Activated CD8-positive, alpha-beta memory T cell treated with anti-CD3 and anti-CD28 coated beads for 48 hours (primary cell): ENCODE measurements around the gene ARSK.
A peak's percentile ranks its signal among the peaks of the same experiment; 100 is the strongest.

Experiments
- DNase-seq, 3 experiments: peaks; one replicate each; pipeline ENCODE4 v3.0.0-alpha.2; 2020; ENCODE audit warnings: low read depth in 2 of 3, low spot score in 2 of 3

The ARSK gene, protein sequence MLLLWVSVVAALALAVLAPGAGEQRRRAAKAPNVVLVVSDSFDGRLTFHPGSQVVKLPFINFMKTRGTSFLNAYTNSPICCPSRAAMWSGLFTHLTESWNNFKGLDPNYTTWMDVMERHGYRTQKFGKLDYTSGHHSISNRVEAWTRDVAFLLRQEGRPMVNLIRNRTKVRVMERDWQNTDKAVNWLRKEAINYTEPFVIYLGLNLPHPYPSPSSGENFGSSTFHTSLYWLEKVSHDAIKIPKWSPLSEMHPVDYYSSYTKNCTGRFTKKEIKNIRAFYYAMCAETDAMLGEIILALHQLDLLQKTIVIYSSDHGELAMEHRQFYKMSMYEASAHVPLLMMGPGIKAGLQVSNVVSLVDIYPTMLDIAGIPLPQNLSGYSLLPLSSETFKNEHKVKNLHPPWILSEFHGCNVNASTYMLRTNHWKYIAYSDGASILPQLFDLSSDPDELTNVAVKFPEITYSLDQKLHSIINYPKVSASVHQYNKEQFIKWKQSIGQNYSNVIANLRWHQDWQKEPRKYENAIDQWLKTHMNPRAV

DNA sequence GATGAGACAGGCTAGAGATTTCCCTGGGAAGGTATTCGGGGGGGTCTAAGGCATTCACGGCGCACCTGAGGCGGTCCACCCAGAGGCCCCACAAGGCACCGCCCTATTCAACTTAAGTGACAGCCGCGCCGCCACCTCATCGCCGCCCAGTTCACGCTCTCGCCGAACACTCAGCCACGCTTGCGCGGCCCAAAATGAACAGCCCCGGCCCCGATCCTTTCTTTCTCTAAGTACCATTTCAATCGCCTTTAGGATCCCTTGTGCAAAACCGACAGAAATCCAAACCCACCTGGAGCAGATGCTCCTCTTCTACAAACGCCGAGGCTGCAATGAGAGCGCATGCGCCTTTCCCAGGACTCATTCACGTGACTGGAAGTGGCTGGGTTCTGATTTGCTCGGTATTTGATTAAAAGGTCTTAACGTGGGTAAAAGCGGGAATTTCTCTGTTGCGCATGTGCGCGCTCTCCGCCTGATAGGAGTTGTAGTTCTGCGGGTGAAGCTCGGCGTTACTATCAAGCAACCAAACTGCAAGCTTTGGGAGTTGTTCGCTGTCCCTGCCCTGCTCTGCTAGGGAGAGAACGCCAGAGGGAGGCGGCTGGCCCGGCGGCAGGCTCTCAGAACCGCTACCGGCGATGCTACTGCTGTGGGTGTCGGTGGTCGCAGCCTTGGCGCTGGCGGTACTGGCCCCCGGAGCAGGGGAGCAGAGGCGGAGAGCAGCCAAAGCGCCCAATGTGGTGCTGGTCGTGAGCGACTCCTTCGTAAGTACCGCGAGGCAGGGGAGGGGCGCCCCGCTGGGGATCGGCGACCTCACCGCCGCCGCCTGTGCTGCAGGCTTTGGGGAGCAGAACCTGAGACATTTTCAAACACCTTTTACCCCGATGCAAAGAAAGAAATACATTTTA lies at the start of gene ARSK, which contains the start of gene SKIC3:
ARSK (plus strand) TSS at position 455 of the 902 bp plus-strand sequence; CDS start at position 633, 178 bp downstream.
SKIC3 (minus strand) TSS at position 331 of the 902 bp plus-strand sequence. CDS start 7,827 bp downstream, outside the sequence.
- DNase-seq = peak; percentile 67 to 77 (median 71)

DNA sequence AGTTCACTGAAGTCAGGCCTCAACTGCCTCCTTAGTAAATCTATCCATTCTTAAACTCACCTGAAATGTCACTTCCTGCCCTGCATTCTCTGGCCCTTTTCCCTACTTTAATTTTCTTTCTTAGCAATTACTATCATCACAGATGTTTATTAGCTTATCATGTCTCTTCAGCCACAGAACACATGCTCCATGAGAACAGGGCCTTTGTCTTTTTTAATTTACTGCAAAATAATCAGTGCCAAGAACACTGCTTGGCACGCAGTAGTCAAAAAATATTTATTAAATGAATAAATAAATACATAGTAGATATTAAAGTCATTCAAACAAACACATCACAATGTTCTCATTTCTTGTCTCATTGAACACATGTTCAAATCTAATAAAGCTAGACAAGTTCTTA lies 46.4 kb upstream of the ARSK start:
- no peak for DNase-seq

DNA sequence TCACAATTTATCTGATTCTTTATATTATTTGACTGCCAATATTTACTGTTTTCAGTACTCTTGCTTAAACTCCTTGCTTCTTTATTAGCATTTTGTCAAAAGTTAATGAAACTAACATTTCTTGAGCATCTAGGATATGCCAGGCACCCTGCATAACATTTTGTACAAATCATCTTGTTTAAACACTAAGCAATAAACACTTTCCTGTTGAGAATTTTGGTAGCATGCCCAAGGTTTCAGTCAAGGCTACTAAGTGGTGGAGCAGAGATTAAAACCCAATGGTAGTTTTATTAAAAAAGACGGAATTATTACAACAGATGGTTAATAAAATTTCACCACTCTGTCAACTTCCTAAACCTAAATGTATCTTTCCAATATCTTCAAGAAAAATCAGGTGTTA lies 43.3 kb upstream of the ARSK start:
- no peak for DNase-seq

DNA sequence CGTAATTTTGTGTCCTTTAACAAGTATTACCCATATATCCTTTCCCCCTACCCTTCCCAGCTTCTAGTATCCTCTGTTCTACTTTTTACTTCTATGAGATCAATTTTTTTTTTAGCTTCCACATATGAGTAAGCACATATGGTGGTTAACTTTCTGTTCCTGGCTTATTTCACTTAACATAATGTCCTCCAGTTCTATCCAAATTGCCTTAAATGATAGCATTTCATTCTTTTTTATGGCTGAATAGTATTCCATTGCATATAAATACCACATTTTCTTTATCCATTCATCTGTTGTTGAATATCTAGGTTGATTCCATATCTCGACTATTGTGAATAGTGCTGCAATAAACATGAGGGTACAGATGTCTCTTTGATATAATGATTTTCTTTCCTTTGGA lies 36.5 kb upstream of the ARSK start:
- DNase-seq = no peak

GRCh38 chr5:95519151-95519550 lies 35.8 kb upstream of the ARSK start:
- DNase-seq = no peak

GRCh38 chr5:95519681-95520080 lies 35.2 kb upstream of the ARSK start:
- DNase-seq = no peak

- no peak for DNase-seq
Measured at GRCh38 chr5:95520206-95520605, 34.7 kb upstream of the ARSK start.

DNA sequence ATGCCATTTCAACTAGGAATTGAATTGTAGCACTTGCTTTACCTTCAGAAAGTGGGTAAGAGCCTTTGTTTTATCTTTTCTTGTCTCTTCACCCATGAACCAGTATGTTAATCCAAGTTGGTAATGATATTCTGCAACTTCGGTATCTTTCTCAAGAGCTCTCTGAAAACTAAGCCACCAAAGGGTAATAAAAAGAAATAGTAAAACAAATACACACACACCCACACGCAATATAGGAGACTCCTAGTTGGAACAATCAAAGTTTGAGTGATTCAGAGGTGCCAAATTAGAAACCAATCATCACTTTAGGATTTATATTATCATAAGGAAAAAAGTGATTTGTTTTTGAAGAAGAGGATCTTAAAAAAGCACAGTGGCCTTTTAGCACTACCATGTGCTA lies 30.5 kb upstream of the ARSK start:
- DNase-seq = no peak

DNA sequence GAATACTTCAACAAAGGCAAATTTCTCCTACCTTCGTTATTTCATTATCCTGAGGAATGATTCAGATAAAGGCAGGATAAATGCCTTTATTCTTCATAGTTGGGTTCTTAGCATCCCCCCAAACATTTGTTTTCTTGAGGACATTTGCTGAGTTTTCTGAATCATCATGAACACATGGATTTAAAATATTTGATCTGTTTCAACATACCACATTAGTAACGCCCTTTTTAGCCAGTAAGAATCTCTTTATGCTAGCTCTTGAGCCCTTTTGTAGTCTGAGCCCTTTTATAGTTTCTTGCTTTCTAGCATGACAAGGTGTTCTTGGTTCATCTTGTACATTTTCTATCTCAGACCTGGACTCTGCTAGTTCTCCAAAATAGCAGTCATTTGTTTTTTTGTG lies 28.0 kb upstream of the ARSK start:
- no peak for DNase-seq

- DNase-seq = no peak
Measured at GRCh38 chr5:95528565-95528964, 26.3 kb upstream of the ARSK start.

DNA sequence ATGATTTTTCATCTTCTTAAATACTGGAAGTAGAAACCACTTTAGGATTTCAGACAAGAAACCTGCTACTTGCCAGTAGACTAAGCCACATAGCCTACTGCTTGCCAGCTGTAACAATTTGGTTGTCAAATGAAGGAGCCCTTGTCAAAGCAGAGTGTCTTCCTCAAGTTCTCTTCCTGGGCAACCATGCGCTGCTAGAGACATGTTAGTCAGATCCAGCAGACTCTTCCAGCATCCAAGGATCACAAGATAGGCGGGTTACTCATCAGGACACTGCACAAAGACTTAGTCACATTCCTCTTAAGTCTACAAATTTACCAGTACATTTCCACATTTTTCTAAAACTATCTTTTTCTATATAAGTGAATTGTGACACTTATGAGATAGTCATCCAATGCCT lies 24.5 kb upstream of the ARSK start:
- DNase-seq = no peak

- DNase-seq = no peak
Measured at GRCh38 chr5:95531491-95531890, 23.4 kb upstream of the ARSK start.

- DNase-seq = no peak
Measured at GRCh38 chr5:95532415-95532814, 22.5 kb upstream of the ARSK start.

DNA sequence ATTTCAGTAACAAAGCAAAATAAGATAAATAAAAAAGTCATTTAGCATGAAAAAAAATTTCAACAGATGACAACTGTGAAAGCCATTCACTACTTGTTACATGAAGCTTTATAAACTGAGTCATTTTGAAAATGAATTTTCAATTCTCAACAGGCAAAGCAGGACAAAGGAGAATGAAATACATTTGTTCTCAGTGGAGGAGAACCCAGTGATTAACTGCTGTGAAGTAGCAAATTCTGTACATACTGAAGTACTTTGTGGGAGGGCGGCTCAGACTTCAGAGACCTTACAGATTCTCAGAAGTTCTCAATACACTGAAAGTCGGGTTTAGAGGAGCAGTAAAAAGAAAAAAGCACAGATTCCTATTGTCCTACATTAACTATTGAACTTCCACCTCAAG lies 21.8 kb upstream of the ARSK start:
- no peak for DNase-seq

- DNase-seq = no peak
Measured at GRCh38 chr5:95533761-95534160, 21.1 kb upstream of the ARSK start.

- DNase-seq = no peak
Measured at GRCh38 chr5:95537501-95537900, 17.4 kb upstream of the ARSK start.

DNA sequence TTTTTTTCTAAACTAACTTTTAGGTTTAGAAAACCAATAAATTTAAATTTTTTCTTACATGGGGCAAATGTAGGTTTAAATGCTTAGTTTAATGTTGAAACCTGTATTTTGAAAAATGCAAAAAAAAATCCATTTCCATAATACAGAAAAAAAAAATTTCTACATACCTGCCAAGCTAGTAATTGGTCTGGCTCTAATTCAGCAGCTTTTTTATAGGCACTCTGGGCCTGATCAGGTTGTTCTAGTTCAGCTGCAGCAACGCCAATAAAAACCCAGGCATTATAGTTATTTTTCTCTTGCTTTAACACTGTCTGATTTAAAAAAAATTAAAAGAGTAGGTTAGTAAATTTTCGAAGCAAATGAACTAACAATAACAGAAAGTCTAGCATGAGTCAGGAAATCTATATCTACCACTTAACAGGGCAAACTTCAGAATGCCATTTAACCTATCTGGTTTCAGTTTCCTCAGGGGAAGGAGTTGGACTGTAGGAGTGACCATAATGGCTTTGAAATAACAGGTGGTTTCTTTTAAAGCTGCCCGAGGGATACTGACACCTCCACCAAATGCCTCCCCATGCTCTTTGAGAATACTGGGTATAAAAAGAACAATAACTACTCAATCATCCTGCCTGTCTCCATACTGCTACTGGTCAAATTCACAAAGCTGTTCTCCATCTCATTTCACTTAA lies 11.7 kb upstream of the ARSK start:
- DNase-seq = no peak

DNA sequence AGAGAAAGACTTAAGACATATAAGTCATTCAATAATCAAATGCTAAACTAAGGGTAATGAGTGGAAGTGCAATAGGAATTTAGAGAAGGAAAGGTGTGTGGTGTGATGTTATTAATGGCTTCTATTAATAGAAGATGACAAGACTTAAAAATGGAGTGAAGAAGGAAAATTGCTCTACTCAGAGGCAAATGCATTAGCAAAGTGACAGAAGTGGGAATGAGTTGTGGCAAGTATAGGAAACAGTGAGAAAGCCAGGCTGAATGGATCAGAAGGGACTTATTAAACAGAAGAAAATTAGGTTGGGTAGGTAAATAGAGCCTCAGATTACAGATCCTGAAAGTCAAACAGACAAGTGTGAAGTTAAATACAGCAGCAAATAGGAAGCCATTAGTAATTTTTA lies 5.9 kb upstream of the ARSK start:
- DNase-seq = no peak

DNA sequence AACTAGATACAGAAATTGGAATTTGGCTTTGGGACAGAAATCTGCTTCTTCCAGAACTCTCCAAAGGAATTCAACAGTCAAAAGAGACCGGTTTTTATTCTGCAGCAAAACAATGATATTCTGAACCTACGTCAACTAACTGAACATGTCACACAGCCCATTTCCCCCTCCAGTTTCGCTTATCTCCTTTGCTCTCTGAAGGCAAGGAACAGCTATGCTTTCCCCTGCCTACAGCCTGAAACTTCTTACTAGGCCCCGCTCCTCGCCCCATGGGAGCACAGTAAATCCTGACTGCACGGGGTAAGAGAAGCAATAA lies 612 bp upstream of the ARSK start:
- no peak for DNase-seq

DNA sequence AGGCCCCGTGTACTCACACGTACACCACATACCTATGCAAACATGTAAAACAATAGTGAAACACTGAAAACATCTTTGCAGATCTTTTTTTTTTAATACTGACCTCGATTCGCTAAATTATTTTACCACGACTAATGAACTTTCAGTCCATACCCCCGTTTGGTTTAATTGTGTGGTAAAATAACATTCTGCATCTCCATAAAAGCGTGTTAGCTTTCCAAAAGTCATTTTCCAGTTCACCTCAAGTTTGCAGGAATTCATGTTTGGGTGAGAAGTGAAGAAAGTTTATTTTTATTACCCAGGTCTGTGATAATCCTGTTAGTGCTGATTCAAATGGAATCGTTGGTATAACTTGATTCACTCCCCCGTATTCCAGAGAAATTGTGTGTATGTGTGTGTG lies 652 bp downstream of the ARSK start:
- no peak for DNase-seq

- no peak for DNase-seq
Measured at GRCh38 chr5:95557841-95558240, 2.9 kb downstream of the ARSK start.
